WTC11 (cell line): ENCODE data around the gene RBFOX2.

Experiments used
- ETV6 ChIP-seq: sonication (generic); formaldehyde crosslinking; IDR thresholded peaks from 2 replicates; pipeline ENCODE4 v1.8.1; 2022; ENCODE audit warnings: mild to moderate bottlenecking, missing genetic modification reagents
- MXD4 ChIP-seq: fragments of 250-450 bp; sonication (Bioruptor Pico); IDR thresholded peaks from 2 replicates; pipeline ENCODE4 v1.8.0; 2021; ENCODE audit warnings: mild to moderate bottlenecking, moderate library complexity, borderline replicate concordance
- MYBL2 ChIP-seq: sonication (generic); formaldehyde crosslinking; IDR thresholded peaks from 2 replicates; pipeline ENCODE4 v1.8.1; 2023; ENCODE audit warnings: mild to moderate bottlenecking, moderate library complexity, missing genetic modification reagents
- RORB ChIP-seq: fragments of 250-450 bp; sonication (Bioruptor Pico); IDR thresholded peaks from 2 replicates; pipeline ENCODE4 v1.9.0; 2021; ENCODE audit warnings: mild to moderate bottlenecking
- STAT6 ChIP-seq: sonication (generic); formaldehyde crosslinking; conservative IDR thresholded peaks from 2 replicates; pipeline ENCODE4 v1.8.1; 2023; ENCODE audit warnings: mild to moderate bottlenecking, low read depth, missing genetic modification reagents, moderate library complexity
- ZNF263 ChIP-seq: sonication (generic); formaldehyde crosslinking; IDR thresholded peaks from 2 replicates; pipeline ENCODE4 v1.8.1; 2022; ENCODE audit warnings: low read depth, mild to moderate bottlenecking, moderate library complexity, missing genetic modification reagents
- TF ChIP-seq, protein P1 (sequence below): fragments of 200-600 bp; IDR thresholded peaks from 2 replicates; pipeline ENCODE4 v1.8.0; 2022; ENCODE audit warnings: antibody characterized with exemption
- TF ChIP-seq, protein P2 (sequence below): fragments of 250-450 bp; sonication (Bioruptor Pico); IDR thresholded peaks from 2 replicates; pipeline ENCODE4 v1.9.0; 2021; ENCODE audit warnings: mild to moderate bottlenecking

DNA sequence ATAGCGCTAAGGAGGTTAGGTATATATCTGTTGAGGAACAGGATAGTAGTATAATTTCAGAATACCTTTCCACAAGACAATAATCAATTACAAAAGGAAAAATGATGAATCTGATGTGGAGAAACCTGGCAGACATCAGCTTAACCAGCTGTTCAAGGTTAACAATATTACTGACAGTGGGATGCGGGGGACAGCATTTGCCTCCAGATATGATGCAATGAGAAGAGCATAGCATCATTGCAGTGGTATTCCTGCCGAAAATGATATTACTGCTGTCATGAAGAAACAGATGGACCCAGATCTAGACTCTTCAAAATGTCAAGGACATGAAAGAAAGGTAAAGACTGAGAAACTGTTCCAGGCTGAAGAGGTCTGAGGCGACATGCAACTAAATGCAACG is 49.7 kb downstream of the RBFOX2 start:
- TF ChIP-seq MXD4 (CRISPR knock-in tag) (no peak), ZNF263 (CRISPR knock-in tag) (no peak), MYBL2 (CRISPR knock-in tag) (no peak), STAT6 (CRISPR knock-in tag) (no peak), ETV6 (CRISPR knock-in tag) (no peak), RORB (no peak)
- TF ChIP-seq, protein P1, sequence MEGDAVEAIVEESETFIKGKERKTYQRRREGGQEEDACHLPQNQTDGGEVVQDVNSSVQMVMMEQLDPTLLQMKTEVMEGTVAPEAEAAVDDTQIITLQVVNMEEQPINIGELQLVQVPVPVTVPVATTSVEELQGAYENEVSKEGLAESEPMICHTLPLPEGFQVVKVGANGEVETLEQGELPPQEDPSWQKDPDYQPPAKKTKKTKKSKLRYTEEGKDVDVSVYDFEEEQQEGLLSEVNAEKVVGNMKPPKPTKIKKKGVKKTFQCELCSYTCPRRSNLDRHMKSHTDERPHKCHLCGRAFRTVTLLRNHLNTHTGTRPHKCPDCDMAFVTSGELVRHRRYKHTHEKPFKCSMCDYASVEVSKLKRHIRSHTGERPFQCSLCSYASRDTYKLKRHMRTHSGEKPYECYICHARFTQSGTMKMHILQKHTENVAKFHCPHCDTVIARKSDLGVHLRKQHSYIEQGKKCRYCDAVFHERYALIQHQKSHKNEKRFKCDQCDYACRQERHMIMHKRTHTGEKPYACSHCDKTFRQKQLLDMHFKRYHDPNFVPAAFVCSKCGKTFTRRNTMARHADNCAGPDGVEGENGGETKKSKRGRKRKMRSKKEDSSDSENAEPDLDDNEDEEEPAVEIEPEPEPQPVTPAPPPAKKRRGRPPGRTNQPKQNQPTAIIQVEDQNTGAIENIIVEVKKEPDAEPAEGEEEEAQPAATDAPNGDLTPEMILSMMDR, result no peak
- TF ChIP-seq, protein P2, sequence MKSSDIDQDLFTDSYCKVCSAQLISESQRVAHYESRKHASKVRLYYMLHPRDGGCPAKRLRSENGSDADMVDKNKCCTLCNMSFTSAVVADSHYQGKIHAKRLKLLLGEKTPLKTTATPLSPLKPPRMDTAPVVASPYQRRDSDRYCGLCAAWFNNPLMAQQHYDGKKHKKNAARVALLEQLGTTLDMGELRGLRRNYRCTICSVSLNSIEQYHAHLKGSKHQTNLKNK (CRISPR knock-in tag), result no peak
